ENCODE measurements around the gene NCAPD3. TPM values are rescaled to one million over a fixed set of nuclear protein-coding genes. Genes with fewer than 3 reads are reported as not detected.

The NCAPD3 gene
- total and polyA plus RNA-seq, 4 donors: 4.4 to 23.5 (median 16.5) TPM

DNA sequence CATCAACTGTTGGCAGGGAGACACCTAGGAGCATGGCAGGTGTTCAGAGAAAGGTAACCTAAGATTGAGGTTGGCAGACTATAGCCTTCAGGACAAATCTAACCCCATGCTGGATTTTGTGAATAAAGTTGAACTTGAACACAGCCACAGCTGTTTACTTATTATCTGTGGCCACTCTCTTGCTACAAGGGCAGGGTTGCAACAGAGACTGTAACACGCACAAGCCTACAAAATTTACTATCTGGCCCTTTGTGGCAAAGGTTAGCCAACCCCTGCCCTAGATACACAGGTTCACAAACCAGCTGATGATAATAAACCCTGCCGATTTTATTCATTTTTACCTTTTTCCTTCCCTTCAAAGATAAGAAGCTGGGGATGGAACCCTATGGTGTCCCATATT is 26.9 kb upstream of the NCAPD3 start:
- H3K9me3 ChIP-seq (ENCODE audit: control insufficient read depth in 4 of 4, insufficient read depth in 3 of 4, low read length in 3 of 4): no peaks in the 10 kb centered on the region
- peaks cover 0 to 16% (median 4%) of the 10 kb centered on the region in 5 donors for H3K4me1 ChIP-seq (ENCODE audit: control insufficient read depth in 5 of 5, insufficient read depth in 5 of 5, low read length in 5 of 5)
- WGBS, 2 donors: 65 to 89% methylated on average over 2 of the region's 2 CpGs
- no peak overlapping the region for H3K4me3 ChIP-seq
- H3K27ac ChIP-seq (ENCODE audit: low read depth in 1 of 2, low read length in 1 of 2): no peak overlapping the region
- TF ChIP-seq, protein P1, sequence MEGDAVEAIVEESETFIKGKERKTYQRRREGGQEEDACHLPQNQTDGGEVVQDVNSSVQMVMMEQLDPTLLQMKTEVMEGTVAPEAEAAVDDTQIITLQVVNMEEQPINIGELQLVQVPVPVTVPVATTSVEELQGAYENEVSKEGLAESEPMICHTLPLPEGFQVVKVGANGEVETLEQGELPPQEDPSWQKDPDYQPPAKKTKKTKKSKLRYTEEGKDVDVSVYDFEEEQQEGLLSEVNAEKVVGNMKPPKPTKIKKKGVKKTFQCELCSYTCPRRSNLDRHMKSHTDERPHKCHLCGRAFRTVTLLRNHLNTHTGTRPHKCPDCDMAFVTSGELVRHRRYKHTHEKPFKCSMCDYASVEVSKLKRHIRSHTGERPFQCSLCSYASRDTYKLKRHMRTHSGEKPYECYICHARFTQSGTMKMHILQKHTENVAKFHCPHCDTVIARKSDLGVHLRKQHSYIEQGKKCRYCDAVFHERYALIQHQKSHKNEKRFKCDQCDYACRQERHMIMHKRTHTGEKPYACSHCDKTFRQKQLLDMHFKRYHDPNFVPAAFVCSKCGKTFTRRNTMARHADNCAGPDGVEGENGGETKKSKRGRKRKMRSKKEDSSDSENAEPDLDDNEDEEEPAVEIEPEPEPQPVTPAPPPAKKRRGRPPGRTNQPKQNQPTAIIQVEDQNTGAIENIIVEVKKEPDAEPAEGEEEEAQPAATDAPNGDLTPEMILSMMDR (IDR thresholded peaks at IDR 0.05; ENCODE audit: control extremely low read depth, extremely low read depth): no peak
- H3K36me3 ChIP-seq (ENCODE audit: control insufficient read depth in 4 of 4, insufficient read depth in 4 of 4, low read length in 4 of 4): peaks cover 16 to 36% (median 23%) of the 10 kb centered on the region in 4 donors
- DNase-seq (no peak), ATAC-seq (ENCODE audit: insufficient read depth, low FRiP score) (no peak)
- H3K9ac ChIP-seq (ENCODE audit: insufficient read depth in 1 of 2, low read length in 2 of 2): no peak overlapping the region
- no peaks in the 10 kb centered on the region for H3K27me3 ChIP-seq (ENCODE audit: control insufficient read depth in 3 of 3, insufficient read depth in 3 of 3, low read length in 2 of 3)

DNA sequence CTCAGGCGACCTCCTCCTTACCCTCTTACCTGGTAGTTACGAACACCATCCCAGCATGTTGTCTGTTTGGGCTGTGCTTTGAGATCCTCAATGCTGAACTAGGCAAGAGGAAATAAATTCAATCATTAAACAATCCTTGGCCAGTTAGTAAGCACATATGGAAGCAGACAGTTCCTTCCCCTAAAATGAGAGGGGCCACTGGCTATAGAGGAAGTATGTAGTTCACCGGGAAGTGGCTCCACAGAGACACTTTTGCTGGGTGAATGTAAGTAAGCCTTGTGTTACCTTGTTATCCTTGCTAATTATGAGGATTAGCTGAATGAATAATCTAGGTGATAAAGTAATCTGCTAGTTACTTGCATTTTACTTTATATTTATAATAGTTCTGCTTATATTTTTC is 26.5 kb upstream of the NCAPD3 start:
- DNase-seq: no peak
- H3K36me3 ChIP-seq (ENCODE audit: control insufficient read depth in 4 of 4, insufficient read depth in 4 of 4, low read length in 4 of 4): peaks cover 16 to 40% (median 23%) of the 10 kb centered on the region in 4 donors
- no peak overlapping the region for H3K9ac ChIP-seq (ENCODE audit: insufficient read depth in 1 of 2, low read length in 2 of 2)
- H3K27ac ChIP-seq (ENCODE audit: low read depth in 1 of 2, low read length in 1 of 2): no peak overlapping the region
- TF ChIP-seq, protein P1 (IDR thresholded peaks at IDR 0.05; ENCODE audit: control extremely low read depth, extremely low read depth): no peak
- H3K27me3 ChIP-seq (ENCODE audit: control insufficient read depth in 3 of 3, insufficient read depth in 3 of 3, low read length in 2 of 3): no peaks in the 10 kb centered on the region
- no peak overlapping the region for H3K4me3 ChIP-seq
- ATAC-seq (ENCODE audit: insufficient read depth, low FRiP score): no peak
- 70 to 88% methylated on average over 3 of the region's 3 CpGs for WGBS, 2 donors
- no peaks in the 10 kb centered on the region for H3K9me3 ChIP-seq (ENCODE audit: control insufficient read depth in 4 of 4, insufficient read depth in 3 of 4, low read length in 3 of 4)
- peaks cover 0 to 16% (median 4%) of the 10 kb centered on the region in 5 donors for H3K4me1 ChIP-seq (ENCODE audit: control insufficient read depth in 5 of 5, insufficient read depth in 5 of 5, low read length in 5 of 5)

DNA sequence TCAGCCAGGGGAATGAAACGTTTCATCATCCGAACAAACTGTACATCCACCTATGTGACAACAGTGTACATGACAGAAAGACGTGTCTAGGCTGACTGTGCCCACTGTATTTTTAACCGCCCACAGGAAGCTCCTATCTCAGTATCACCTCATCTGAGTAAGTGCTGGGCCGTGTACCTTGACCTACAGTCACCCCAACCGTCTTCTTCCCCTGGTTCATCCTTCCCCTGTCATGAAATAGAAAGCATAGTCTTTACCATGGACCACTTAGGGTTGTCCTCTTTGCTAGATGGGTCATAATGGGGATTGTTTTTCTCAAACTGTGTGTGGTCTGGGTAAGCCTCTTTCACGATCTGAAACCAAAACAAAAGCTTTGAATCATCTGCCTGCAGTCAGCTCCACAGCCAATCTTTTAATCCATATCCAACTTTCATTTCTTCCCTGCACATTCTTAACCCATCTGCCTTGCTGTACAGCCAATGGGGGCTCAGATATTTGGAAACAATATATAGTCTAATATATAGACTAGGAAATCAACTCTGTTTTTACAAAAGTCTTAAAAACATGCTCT is 25.2 kb upstream of the NCAPD3 start:
- Histone ChIP-seq H3K4me3 (no peak overlapping the region), H3K9ac (ENCODE audit: insufficient read depth in 1 of 2, low read length in 2 of 2) (no peak overlapping the region), H3K36me3 (ENCODE audit: control insufficient read depth in 4 of 4, insufficient read depth in 4 of 4, low read length in 4 of 4) (peaks cover 16 to 49% (median 25%) of the 10 kb centered on the region in 4 donors), H3K9me3 (ENCODE audit: control insufficient read depth in 4 of 4, insufficient read depth in 3 of 4, low read length in 3 of 4) (no peaks in the 10 kb centered on the region), H3K27me3 (ENCODE audit: control insufficient read depth in 3 of 3, insufficient read depth in 3 of 3, low read length in 2 of 3) (no peaks in the 10 kb centered on the region), H3K27ac (ENCODE audit: low read depth in 1 of 2, low read length in 1 of 2) (no peak overlapping the region), H3K4me1 (ENCODE audit: control insufficient read depth in 5 of 5, insufficient read depth in 5 of 5, low read length in 5 of 5) (peaks cover 0 to 10% (median 4%) of the 10 kb centered on the region in 5 donors)
- WGBS, 2 donors: 67 to 79% methylated on average over 7 of the region's 7 CpGs
- DNase-seq: no peak
- TF ChIP-seq, protein P1 (IDR thresholded peaks at IDR 0.05; ENCODE audit: control extremely low read depth, extremely low read depth): no peak
- ATAC-seq (ENCODE audit: insufficient read depth, low FRiP score): no peak

DNA sequence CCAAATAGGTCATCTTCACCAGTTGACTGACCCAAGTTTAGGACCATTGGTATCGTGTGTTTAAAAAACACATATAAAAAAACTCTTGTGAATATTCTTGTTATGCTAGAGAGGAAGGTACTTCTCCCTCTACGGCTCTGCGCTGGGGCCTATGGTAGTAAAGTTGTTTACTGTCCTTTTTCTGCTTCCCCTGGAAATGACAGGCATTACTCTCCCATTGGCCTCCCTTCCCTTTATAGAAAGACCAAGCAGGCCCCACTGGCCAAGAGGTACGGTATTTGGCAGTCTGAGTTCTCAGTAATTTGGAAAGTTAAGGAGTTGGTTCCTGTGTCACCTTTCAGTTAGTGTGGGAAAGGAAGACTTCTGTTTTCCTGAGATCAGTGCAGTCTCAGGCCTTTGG is 22.9 kb upstream of the NCAPD3 start:
- Histone ChIP-seq H3K27me3 (ENCODE audit: control insufficient read depth in 3 of 3, insufficient read depth in 3 of 3, low read length in 2 of 3) (no peaks in the 10 kb centered on the region), H3K9ac (ENCODE audit: insufficient read depth in 1 of 2, low read length in 2 of 2) (no peak overlapping the region), H3K4me1 (ENCODE audit: control insufficient read depth in 5 of 5, insufficient read depth in 5 of 5, low read length in 5 of 5) (peaks cover 0 to under 1% (median 0%) of the 10 kb centered on the region in 5 donors), H3K4me3 (no peak overlapping the region), H3K36me3 (ENCODE audit: control insufficient read depth in 4 of 4, insufficient read depth in 4 of 4, low read length in 4 of 4) (peaks cover 24 to 66% (median 40%) of the 10 kb centered on the region in 4 donors), H3K9me3 (ENCODE audit: control insufficient read depth in 4 of 4, insufficient read depth in 3 of 4, low read length in 3 of 4) (no peaks in the 10 kb centered on the region), H3K27ac (ENCODE audit: low read depth in 1 of 2, low read length in 1 of 2) (no peak overlapping the region)
- 88 to 94% methylated on average over 4 of the region's 4 CpGs for WGBS, 2 donors
- TF ChIP-seq, protein P1 (IDR thresholded peaks at IDR 0.05; ENCODE audit: control extremely low read depth, extremely low read depth): no peak
- DNase-seq (no peak), ATAC-seq (ENCODE audit: insufficient read depth, low FRiP score) (no peak)

Measured in lung (tissue), 12 donors.